Suppressor macrophage (primary cell): ENCODE data around the gene CTPS2.

Source experiments
- DNase-seq, 4 experiments: peaks; one replicate each; pipeline ENCODE4 v3.0.0-alpha.2; 2020 to 2022

CTPS2 gene

DNA sequence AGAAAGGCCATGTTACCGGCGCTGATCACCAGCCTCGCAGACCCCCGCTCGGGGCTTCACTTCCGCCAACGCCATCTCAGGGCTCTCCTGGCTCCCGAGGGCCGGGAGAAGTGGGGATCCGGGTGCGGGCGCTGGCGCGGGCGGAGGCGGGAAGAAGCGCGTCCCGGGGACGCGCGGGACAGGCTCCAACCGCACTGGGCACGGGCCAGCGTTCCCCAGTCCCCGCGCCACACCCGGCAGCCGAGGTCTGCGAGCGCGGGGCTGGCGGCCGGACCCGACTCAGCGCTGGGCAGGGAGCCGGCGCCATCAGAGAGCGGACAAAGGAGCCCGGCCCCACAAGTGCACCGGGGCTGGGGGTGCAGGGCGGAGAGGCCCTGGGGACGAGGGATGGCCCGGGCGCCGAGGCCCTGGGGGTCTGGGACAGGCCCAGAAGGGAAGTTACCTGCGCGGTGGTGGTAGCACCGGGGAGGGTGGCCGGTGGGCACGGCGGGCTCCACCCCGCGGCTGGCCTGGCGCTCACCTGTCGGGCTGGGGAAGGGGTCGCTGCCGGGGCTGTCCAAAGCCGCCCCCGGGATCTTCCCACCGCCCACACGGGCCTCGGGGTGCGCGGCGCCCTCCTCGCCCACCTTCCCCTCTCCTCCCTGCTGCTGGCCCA lies 449 bp downstream of the CTPS2 start:
- DNase-seq, result peak in 3 of 4 experiments; percentile 5 to 30 (median 16)

DNA sequence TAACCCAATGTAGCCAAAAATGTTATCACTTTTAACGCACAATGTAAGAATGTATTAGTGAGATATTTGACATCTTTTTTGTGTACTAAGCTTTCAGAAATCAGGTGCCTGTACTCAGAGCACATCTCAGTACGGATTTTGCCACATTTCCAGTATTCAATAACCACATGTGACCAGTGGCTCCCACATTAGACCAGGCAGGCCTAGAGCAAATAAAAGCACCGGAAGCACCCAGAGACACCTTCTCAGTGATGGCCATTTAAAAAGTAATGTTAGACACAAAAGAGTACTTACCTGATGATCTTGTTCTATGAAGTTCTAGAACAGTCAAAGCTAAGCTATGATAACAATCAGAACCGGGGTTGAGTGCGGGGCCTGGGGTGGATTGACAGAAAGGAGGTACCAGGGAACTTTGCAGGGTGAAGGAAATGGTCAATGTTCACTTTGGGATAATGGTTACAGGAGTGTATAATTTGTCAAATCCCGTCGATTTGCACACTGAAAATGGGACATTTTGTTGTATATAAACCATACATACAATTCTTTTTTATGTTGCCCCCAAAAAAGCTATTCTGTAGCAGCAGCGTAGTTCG lies 1.2 kb downstream of the CTPS2 start:
- DNase-seq, result no peak

DNA sequence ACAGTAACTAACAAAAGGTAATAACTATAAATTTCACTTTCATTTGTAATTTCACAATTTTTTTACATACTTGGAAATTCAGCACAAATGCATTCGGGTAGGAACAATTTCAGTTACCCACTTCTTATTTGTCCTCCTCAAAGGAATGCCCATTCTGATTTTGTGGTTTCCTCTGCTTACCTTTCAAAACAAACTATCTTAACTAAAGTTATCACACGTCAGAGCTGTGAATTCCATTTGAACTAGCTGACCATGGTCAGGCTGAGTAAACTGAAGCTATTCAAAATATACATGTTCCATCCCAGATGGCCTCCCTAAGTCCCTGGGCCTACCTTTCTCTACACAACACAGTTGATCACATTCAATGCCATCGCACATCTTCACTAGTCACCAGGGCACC lies 4.5 kb downstream of the CTPS2 start:
- DNase-seq, result no peak

DNA sequence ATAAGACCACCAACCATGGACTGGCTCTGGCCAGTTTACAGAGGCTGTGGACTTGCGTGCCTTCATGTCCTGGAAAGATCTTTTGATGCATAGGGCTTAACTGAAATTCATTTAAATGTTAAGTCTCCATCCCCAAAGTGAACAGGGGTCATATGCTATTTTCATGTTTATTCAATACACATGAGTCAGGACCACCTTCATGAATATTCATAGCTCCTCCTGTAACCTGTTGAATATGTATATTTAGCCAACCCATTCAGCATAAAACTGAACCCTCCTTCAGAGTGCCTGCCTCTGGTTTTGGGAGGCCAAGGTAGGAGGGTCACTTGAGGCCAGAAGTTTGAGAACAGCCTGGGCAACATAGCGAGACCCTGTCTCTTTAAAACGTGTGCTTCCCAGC lies 7.1 kb downstream of the CTPS2 start:
- no peak for DNase-seq

DNA sequence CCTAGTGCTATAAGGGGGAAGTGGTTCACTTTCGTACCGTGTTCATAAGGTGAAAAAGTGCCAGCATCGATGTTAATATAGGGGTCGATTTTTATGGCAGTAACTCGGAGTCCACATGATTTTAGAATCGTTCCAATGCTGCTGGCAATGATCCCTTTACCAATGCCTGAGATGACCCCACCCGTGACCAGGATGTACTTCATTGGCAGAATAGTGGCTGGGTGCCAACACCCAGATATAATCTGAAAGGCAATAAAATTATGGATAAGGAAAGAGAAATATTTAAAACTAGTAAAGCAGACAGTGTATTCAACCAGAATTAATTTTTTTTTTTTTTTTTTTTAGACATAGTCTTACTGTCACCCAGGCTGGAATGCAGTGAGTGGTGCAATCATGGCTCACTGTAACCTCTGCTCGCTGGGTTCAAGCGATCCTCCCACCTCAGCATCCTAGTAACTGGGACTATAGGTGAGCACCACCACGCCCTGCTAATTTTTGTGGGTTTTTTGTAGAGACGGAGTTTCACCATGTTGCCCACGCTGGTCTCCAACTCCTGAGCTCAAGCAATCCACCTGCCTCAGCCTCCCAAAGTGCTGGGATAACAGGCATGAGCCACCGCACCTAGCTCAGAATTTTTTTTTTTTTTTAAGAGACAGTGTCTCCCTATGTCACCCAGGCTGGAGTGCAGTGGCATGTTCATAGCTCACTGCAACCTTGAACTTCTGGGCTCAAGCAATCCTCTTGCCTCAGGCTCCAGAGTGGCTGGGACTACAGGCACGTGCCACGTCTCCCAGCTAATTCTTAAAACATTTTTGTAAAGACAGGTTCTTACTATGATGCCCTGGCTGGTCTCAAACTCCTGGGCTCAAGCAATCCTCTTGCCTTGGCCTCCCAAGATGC lies 9.5 kb downstream of the CTPS2 start:
- no peak for DNase-seq

DNA sequence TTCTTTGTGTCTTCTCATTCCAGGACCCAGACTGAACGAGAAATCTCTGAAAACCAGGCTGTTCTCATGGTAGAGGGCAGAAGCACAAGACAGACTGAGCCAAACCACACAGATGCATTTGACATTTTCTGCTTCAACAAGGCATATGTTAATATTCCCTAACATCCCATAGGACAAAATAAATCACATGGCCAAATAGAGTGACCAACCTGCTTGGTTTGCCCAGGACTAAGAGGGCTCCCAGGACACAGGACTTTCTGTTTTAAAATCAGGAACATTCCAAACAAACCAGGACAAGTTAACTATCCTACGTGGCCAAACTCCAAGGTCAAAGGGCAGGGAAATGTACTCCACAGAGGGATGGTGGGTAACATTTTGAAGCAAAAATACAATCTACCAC lies 11.7 kb downstream of the CTPS2 start:
- no peak for DNase-seq

DNA sequence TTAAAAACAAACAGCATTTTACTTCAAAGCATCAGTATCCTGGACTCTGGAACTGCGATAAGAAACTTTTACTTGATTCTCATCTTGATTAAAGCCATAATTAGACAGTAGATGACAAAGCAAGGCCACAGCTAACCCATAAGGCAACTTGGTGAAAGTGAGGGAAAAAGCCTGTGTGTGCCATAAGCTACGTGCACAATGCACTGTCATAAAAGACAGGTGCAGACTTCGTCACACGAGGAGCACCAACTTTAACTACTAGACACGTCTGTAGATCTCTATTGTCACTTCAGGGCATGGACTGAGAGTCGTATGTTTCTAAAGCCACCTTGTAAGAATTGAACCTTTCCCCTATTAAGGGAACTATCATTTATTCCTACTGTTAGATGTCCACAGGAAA lies 13.1 kb downstream of the CTPS2 start:
- no peak for DNase-seq

DNA sequence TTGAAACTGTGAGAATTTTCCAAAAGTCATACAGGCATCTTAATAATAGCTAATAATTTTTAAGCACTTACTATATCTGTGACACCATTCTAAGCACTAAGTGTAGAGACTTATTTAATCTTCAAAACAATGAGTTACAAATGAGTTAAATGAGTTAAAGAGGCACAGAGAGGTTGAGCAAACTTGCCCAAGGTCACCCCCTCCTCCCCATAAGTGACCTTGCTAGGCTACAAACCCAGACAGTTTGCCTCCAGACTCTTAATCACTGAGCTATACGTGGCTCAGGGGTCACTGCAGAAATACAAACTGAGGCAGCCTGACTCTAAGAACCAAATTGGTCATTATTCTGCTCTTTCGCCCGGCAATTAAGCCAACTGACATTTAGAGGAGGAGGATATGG lies 15.5 kb downstream of the CTPS2 start:
- DNase-seq, result no peak

DNA sequence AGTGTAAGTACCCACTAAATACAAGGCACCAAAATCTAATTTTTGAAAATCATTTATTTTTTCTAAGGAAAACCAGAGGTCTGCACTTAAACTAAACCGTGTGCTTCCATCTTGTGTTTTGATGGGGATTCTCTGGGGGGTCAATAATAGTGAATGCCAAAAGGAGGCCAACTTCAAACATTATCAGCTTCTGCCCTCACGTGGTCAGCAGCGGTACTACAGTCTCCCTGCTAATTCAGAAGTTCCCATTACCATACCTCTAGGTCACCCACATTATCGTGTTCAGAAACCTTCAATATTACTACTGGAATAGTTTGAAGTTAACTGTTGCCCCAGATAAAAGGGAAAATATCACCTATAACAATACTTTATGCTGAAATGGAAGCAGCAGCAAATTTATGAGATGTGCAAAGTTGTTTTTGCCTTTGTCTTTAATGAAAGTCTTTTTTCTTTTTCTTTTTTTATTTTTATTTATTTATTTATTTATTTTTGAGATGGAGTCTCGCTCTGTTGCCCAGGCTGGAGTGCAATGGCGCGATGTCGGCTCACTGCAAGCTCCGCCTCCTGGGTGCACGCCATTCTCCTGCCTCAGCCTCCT lies 17.3 kb downstream of the CTPS2 start:
- peak; percentile 53 to 66 (median 60) for DNase-seq

DNA sequence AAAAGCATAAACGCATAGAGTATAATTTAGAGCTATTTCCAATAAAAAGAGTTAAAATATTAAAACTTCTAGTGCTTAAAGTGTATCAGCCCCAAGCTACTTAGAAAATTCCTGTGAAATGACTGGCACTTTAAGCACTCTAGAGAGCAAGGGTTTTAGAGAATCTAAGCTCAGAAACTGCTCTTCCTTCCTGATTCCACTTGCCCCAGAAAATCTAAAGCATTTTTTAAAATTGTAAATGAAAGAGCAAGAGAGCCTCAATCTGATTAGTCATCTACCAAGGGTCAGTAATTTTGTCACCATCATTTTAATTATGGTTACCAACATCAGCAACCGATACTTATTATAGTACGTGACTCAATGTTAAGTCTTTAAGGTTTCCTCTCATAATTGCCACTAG lies 25.0 kb downstream of the CTPS2 start:
- no peak for DNase-seq

DNA sequence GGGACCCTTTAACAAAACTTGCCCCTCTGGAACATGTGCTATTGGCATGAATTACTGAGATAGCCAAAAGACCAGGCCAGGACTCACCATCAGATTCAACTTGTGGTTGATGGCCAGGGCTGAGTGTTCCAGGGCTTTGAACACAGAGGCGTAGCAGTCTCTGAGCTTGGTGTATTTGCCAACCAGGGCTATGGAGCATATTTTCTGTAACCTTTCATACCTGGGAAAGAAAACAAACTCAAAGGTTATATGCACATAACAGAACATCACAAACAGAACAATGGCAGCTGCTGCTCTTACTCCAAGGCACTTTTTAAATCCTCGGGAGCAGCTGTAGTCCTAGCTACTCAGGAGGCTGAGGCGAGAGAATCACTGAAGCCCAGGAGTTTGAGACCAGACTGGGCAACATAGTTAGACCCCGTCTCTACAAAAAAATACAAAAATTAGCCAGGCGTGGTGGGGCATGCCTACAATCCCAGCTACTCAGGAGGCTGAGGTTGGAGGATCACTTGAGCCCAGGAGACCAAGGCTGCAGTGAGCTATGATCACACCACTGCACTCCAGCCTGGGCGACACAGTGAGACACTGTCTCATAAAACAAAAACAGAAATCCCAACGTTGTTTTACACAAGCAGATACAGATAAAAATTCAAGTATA lies 29.3 kb downstream of the CTPS2 start:
- no peak for DNase-seq

DNA sequence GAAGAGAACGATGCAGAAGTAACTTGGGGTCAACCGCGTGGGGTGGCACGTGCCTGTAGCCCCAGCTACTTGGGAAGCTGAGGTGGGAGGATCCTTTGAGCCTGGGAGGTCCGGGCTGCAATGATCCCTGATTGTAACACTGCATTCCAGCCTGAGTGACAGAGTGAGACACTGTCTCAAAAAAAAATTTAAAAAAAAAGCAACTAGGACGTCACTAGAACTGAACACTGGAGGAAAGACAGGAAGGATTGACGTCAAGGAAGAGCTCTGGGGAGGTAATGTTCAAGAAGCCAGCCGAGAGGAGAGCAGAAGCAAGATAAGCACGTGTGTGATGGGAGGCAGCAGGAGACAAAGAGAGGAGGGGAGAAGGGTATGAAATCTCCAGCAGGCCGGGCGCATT lies 33.8 kb downstream of the CTPS2 start:
- no peak for DNase-seq

DNA sequence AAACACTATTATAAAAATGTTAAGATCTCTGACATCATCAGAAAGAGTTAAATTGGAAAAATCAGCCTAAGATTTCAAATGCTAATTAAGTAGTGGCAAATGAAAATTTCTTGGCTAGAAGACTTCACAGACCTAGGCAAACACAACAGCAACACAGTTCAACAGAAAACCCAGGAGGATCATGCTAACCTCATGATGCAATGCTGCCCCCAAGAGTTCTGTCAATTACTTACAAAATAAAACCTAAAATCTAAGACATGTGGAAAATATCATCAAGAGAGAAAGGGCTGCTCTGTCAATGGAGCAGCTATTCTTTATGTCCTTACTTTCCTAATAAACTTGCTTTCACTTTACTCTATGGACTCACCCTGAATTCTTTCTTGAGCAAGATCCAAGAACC lies 41.5 kb downstream of the CTPS2 start:
- peak in 3 of 4 experiments; percentile 0 to 34 (median 14) for DNase-seq

DNA sequence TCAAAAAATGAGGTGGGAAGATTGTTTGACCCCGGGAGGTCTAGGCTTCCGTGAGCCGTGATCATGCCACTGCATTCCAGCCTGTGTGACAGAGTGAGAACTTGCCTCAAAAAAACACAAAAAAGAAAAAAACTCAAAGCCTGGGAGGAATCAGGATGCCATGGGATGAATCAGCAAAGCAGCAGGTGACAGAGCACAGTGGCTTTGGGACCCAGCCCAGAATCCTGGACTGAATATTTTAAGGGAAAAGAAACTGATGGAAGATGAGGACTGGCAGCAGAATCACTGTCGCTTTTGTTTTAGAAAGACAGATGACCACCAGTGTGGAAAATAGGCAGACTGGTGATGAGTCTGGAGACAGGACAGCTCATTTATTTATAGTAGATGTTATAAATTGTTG lies 45.9 kb downstream of the CTPS2 start:
- no peak for DNase-seq

DNA sequence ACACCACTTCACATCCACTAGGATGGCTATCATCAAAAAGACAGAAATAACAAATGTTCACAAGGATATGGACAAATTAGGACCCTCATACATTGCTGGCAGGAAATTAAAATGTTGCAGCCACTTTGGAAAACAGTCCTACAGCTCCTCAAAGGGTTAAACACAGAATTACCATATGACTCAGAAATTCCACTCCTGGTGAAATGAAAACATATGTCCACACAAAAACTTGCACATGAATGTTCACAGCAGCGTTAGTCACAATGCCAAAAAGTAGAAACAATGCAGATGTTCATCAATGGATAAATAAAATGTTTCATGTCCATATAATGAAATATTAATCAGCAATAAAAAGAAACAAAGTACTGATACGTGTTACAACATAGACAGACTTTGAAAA lies 47.4 kb downstream of the CTPS2 start:
- DNase-seq, result no peak

DNA sequence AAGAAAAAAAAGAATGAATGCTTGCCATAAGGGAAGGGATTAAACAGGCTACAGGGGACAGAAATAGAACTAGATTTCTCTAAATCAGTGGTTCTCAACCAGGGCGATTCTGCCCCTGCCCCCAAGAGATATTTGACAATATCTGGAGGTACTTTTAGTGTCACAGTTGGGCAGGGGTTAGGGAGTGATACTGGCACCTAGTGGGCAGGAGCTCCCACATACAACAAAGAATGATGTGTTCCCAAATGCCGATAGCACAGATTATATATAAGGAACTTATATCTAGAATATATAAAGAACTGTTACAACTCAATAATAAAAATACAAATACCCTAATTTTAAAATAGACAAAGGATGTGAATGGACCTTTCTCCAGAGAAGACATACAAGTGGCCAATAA lies 47.8 kb downstream of the CTPS2 start:
- DNase-seq, result no peak

DNA sequence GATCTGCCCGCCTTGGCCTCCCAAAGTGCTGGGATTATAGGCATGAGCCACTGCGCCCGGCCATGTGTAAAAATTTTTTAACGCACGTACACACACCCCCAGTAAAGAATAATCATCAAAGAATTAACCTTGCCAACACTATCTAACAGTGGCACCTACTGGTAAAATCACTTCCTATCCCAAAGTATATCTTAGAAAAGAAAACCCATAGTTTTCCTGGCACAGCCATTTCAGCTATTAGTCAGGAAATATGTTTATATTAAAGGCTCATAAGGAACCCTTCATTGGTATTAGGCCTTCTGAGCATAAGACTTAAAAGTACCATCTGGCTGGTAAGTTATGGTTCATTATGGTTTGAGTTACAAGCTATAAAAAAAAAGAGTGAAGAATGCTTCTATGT lies 48.4 kb downstream of the CTPS2 start:
- DNase-seq, result no peak

DNA sequence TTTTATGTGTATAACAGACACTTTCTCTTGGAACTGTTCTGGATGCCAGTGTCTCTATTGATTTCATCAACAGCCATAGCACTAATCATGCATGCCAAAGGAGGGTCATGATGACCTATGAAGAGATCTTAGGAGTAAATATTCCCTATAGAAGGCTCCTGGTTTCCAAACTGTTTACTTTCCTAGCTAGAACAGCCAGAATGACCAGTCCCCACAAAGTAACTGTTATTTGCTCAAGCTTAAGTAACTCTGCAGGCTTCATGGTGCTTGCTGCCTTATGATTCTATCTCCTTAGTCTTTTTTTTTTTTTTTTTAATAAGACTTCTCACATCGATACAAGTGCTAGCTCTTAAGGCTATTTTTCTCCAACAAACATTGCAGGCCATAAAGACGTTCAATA lies 50.1 kb downstream of the CTPS2 start:
- DNase-seq, result no peak

DNA sequence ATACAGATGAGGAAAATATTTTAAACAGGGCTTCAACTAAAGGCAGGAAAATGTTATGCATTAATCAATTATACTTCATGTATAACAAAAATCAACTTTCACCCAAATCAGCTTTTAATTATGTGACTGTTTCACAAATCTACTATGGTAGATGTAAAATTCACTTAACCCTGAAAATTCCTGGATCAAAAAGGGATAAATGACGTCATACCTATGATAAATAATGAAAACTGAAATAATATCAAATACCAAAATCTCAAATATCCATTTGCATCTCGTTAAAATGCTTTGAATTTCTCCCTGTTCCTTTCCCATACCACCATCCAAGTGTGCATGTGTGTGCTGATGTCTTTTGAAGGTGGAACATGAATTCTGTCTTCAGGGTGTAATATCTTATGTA lies 51.0 kb downstream of the CTPS2 start:
- DNase-seq, result no peak

DNA sequence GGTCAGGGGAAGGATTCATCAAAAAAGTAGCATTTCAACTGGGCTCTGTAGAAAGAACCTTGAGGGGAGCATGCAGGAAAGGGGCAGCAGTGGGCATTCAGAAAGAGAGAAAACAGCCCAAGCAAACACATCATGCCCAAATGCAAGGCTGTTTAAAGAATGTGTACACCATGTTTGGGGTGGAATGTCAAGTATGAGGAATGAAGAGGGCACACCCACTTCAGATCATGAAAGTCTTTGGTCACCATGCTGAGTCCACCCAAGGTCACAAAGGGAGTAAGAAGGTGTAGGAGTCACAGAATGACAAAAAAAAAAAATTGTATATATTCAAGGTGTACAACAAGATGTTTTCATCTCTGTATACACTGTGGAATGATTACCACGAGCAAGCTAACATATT lies 53.1 kb downstream of the CTPS2 start:
- DNase-seq, result no peak

DNA sequence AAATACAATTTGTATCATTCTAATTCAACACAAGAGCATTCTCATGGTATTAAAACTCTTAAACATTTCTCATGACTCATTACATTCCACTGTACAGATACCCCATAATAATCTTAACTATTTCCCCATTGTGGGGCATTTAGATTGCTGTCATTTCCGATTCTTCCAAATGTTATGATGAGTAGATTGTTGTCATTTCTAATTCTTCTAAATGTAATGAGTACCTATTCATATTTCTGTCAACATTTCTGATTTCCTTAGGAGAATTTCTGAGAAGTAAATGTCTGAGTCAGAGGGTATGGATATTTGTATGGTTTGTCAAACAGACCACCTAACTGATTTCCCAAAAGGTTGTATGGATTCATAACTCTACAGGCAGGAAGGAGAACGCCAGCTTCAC lies 54.2 kb downstream of the CTPS2 start:
- DNase-seq, result no peak

DNA sequence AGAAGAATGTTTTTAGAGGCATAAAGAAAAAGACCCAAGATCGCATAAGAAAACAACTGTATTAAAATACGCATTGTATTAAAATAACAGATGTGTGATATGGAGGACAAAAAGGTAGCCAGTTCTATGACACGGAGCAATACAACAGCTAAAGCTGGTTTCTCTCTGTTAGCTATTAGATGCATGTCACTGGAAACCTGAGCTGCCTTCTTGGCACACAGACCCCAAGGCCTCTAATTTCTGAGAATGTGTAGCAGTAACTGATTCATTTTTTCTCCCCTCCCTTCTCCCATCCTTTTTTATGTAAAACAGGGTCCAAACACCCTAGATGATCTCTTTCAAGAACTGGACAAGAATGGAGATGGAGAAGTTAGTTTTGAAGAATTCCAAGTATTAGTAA lies 58.4 kb downstream of the CTPS2 start:
- DNase-seq, result no peak

DNA sequence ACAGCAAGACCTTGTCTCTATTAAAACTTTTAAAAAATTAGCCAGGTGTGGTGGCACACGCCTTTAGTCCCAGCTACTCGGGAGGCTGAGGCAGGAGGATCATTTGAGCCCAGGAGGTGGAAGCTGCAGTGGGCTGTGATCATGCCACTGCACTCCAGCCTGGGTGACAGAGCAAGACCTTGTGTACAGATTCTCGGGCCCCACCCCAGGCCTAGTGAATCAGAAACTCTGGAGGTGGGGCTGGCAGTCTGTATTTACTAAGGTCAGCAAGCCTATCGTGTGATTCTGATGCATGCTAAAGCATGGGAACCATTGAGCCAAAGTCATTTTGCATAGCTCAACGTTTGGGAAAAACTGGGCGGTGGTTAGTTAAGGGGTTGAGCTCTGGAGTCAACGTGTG lies 59.0 kb downstream of the CTPS2 start:
- no peak for DNase-seq
